ENCODE results near the gene PAPOLB.
A peak's percentile ranks its signal among the peaks of the same experiment; 100 is the strongest.

Gene PAPOLB

DNA sequence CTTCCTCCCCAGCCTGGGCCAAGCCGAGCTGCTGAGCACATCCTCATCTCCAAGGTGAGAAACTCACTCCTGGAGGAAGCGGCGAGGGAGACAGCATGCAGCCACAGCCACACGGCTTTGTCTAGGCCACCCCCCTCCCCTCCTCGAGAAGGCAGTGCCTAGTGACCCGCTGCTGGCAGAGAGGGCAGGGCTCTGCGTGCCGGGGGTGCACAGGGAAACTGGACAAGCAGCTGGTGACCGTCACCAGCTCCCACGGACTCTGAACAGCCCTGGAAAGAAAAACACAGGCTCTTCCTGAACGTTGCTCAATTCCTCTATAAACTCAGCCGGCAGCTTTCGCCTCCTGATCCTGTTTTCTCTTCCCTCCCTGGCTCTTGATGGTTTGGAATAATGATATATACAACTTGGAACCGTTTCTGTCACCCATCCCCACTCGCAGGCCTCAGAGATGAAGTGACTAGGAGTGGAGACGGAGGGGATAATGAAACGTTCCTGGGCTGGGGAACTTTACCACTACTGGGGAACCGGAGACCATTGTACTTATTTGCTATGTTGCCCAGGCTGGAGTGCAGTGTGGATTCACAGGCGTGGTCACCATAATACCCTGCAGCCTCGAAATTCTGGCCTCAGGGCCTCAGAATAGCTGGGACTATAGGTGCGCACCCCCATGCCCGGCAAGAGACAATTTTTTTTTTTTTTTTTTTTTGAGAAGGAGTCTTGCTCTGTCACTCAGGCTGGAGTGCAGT, 19.3 kb downstream of the PAPOLB start:
- DNase-seq (ENCODE audit: low read depth in 2 of 2) = no peak

DNA sequence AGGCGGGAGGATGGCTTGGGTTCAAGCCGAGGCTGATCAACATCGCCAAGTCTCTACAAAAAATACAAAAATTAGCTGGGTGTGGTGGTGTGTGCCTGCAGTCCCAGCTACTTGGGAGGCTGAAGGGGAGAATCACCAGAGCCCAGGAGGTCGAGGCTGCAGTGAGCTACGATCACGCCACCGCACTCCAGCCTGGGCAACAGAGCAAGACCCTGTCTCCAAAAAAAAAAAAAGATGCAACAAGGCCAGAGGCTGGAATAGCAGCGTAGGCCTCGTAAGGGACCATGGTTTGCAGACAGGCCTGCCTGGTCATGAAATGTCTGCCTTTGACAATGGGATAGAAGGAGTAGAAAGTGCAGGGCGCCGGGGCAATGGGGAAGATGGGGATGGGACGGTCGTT, 20.0 kb downstream of the PAPOLB start:
- no peak for DNase-seq (ENCODE audit: low read depth in 2 of 2)

DNA sequence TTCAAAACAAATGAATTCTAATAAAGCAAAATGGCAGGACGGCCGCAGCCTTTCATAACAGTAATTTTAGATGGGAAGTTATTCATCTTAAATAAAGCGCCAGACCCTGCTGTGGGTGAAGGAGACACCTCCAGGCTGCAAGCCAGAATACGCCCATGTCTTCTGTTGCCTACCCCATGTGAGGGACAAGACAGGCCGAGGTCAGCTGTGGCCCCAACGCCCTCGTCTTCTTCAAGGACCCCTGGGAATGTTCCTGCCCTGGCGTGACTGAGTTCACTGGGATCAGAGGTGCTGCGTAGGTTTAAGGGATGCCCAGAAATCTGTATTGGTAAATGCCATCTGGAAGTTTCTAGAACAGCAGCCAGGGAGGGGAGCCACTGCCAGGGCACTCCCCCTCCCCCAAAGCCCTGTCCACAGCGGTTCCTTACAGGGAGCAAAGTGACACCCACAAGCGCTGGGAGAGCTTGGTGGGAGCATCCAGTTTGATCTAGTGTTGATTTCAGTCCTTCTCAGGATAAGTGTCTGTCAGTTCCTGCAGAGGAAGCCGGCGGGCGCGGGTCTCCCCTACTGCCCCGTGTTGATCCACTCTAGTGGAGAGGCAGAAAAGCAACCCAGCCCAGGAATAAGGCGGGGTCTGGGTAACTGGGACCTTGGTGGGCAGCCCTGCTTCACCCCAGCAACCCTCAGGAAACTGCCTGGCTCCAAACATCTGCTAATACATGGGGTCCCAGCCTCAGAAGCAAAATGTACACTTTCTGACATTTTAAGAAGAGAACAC, 20.6 kb downstream of the PAPOLB start:
- no peak for DNase-seq (ENCODE audit: low read depth in 2 of 2)

DNA sequence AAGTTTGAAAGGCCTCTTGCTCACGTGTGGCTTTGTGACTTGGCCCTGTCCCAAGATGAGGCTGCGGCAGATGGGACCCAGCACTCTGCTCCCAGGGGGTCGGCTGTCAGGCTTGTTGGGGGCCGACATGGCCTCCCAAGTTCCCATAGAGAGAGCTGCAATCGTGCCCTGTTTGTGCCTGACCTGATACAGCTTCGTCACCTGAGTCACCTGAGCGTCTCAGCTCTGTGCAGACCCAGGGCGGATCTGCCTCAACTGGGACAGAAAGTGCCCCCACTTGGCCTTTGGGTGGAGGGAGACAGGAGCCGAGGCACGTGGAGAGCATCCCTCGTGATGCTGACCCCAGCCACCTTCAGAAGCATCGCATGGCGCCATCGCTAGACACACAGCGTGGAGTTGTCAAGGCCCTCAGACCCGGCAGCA, 21.7 kb downstream of the PAPOLB start:
- DNase-seq (ENCODE audit: low read depth in 2 of 2) = no peak

DNA sequence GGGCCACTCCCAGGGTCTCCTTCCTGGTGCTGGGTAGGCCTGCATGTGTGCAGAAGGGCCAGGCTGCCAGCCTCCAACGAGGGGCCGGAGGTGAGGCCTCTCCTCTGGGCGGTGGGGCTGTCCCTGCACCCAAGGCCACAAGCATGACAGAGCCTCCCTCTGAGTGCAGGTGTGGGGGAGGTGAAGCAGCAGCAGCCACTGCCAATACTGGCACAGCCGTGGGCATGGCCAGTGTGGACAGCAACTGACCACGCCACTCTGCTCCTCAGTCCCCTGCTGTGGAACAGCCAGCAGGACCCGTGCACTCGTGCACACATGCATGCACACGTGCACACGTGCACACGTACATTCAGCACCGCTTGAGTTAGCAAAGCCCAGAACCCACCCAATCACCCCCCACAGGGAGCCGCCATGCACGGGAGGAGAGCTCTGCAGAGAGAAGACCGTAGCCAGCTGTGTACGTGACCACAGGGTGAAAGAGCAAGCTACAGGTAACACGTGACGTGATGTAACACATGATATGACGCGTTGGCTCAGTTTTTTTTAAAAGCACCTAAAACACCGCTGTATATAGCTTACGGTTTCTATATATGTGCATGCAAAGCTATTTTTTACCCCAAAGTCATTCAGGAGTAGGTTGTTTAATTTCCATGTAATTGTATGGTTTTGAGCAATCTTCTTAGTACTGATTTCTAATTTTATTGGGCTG, 23.1 kb downstream of the PAPOLB start:
- DNase-seq (ENCODE audit: low read depth in 2 of 2) = no peak

DNA sequence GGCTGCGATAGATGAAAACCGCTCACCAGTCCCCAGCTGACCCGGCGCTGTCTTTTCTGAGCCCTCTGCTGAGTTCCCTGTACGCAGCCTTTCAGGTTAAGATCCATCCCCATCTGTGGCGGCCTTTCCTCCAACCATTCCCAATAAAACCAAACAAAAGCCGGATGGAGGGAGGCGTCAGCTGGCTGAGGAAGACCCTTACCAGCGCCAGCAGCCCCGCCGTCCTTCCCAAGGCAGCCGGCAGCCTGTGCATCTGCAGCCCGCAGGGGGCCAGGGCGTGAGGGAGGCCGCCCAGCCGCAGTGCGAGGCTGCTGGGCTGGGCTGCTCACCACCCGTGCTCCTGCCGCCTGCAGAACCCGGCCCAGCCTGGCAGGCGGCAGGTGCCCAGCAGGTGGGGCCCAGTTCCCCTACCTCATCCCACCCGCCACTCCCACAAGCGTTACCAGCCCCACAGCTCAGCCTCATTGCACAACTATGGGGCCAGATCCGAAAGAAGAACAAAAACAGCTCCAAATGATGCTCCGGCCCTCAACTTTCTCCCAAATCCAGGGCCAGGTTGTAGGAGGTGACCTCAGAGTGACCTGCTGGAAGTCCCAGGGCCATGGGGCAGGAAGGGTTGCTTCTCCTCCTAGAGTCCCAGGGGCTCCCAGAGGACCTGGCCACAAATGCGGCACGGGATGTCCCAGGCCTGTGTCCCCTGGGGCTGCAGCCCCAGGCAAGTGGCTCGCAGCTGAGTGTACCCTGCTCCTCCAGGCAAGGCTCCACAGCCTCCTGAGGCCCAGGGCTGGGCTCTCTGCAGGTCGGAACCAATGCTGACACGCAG, 23.8 kb downstream of the PAPOLB start:
- no peak for DNase-seq (ENCODE audit: low read depth in 2 of 2)

DNA sequence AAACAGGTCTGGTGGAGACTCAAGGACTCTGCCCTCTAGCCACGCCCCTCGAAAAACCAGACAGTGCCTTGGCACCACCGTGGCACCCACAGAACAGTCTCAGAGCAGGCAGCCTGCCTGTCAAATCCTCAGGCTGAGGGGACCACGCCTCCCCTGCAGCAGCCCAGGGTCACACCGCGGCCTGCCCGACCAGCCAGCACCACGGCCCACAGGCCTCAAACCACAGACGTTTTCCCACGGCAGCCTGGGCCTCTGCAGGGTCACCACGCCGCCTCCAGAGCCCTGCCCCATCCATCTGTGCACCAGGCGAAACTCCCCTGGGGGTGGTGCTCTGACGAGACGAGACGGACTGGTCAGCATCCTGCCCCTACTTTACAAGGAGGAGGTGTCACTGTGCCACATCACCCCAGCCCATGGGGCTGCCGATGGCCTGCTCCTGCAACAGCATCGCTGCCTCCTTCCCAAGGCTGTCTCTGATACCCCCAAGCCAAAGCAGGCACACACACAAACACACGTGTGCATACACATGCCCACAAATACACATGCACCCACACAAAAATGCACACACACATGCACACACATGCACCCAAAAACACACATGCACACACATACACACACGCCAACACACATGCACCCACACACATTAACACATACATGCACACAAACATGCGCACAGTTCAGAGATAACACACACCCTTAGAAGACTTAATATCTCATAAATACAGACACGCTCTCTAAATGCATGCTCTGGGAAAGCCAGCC, 24.6 kb downstream of the PAPOLB start:
- no peak for DNase-seq (ENCODE audit: low read depth in 2 of 2)

DNA sequence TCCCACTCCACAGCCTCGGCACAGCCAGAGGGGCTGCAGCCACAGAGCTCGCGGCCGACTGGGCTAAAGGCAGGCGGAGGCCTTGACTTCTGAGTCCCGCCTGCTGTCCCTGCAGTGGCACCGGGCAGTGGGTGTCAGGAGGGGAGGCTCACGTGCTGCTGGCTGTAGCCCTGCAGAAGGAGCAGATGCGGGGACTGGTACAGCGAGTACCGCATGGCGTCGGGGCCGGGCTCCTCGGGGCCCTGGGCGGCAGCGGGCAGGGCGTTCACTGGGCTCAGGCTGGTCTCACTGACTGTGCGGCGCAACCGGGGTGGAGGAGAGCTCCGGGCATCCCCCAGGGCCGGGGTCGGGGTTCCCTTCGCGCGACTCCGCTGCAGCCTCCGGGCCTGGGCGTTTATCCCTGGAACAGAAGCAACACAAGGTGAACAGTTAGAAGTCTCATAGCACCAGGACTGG, 25.6 kb downstream of the PAPOLB start:
- DNase-seq (ENCODE audit: low read depth in 2 of 2) = no peak

DNA sequence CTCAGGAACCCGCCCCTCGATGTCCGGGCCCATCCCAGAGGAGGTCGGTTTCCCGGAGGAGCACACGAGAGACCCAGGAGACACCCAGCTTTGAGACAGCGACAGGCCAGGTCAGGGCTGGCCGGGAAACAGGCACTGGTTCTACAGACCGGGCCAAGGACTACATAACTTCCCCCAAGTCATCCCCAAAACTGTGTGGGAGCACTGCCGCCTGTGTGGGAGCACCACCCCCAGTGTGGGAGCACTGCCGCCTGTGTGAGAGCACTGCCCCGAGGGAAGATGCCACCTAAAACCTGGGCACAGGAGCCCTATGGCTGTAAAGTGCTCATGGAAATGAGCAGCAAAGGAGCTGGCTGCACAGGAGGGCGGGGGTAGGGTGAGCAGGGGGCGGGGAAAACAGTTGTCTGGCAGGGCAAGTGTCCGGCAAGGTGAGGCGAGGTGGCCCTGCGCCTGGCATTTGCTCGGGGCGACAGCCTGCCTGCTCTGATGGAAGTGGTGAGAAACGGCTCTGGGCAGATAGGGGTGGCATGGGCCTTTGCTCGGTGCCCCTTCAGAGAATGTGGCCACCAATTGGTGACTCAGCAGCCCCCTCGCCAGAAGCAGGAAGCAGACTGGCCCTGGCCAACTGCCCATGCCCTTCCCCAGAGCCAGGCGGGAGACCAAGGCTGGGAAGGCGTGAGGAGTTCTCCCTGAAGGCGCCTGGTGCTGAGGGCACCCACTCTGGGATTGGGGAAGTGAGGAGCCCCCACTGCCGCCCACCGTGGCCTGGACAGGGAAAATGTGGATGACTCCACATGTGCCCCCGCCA, 26.2 kb downstream of the PAPOLB start:
- no peak for DNase-seq (ENCODE audit: low read depth in 2 of 2)

DNA sequence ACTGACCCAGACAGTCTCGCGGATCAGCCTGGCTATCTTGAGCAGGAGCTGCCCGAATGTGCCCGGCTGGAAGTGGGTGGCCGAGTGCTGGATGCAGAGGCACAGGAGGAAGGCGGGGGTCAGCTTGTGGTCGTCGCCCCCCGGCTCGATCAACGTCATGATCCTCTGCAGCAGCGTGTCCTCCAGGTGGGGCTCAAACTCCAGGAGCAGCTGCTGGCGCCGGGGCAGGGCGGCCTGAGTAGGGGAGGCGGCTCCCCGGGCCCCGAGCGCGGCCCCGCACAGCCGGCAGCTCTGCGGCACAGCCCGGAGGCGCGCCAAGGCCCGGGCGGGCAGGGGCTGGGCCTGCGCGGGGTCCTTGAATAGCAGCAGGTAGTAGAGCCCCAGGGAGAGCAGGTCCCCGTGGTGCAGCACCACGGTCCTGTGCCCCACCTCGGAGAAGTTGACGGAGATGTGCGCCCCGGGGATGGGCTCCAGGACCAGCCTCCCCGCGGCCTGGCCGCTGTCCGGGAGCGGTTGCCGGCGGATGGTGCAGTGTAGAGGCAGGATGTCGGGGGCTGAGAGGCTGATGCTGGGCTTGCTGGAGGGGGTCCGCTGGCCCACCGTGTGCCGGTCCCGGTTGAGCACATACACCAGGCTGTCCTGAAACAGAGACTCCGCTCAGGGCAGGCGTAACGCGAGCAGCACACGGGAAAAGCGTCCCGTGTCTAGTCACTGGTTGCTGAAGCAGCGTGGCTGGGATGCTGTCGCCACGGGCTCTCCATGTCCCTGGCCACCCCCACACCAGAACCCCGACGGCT, 27.0 kb downstream of the PAPOLB start:
- DNase-seq (ENCODE audit: low read depth in 2 of 2) = no peak

DNA sequence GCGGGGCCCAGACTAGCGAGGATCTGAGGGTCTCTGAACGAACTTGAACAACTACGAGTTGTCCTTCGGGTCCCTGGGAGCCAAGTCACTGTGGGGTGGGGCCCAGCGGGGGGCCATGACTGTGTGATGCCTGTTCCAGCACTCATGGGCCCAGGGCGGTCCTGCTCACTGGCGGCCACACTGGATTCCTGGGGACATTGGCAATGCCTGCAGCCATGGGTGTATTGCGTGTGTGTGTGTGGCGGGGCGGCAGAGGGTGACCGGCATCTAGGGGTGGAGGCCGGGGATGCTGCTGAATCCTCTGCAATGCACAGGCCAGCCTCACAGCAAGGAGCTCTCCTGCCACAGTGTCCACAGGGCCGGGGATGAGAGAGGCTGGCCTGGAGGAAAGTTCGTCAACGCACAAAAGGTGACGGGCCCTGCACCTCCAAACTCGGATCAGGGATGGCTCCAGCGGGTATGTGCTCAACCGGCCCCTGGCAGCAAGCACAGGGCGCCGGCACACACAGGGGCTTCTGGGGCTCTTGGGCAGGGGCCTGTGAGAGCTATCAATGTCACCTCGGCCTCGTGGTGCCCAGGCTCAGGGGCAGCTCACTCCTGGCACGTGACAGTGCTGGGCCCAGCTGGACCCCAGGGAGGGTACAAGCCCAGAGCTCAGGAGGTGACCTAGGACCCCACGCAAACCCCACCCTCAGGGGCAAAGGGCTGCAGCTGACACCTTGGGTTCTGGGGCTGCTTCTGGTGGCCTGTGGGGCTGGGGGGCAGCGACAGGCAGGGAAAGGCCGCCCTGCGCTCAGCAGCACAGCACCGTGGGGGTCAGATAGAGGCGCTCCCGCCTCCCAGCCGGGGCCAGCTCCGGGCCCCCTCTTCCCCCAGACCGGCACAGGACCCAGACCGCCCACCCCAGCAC, 27.9 kb downstream of the PAPOLB start:
- no peak for DNase-seq (ENCODE audit: low read depth in 2 of 2)

DNA sequence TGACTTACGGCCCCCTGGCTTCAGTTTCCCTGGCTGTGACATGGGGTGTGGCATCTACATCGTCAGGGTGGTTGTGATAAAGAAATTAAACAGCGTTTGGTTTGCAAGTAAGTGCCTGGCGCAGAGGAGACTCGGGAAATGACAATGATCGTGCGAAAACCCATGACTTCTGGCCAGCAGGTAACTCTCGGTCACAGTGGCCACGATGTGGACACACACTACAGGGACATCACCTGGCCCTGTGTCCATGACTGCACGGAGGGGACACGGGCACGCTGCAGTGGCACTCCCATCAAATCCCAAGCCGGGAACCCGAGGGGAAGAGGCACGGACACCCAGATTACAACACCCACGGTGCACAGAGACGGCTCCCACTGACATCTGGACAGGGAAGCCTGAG, 28.7 kb downstream of the PAPOLB start:
- no peak for DNase-seq (ENCODE audit: low read depth in 2 of 2)

DNA sequence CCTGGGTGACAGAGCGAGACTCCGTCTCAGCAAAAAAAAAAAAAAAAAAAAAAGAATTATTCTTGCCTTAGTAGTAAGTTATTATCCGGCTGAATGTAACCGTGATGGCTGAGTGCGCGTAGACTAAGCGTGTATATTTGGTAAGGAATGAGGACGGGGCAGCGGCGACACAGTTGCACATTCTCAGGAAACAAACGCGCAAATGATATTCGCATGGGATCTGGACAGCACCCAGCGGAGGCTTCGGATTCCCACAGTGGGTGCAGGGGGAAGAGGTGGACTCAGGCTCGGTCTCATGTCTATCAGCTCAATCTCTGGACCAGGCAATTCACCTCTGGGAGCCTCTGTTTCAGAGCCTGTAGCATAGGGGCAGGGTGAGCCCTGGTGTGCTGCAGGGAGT, 29.1 kb downstream of the PAPOLB start:
- DNase-seq (ENCODE audit: low read depth in 2 of 2) = no peak

DNA sequence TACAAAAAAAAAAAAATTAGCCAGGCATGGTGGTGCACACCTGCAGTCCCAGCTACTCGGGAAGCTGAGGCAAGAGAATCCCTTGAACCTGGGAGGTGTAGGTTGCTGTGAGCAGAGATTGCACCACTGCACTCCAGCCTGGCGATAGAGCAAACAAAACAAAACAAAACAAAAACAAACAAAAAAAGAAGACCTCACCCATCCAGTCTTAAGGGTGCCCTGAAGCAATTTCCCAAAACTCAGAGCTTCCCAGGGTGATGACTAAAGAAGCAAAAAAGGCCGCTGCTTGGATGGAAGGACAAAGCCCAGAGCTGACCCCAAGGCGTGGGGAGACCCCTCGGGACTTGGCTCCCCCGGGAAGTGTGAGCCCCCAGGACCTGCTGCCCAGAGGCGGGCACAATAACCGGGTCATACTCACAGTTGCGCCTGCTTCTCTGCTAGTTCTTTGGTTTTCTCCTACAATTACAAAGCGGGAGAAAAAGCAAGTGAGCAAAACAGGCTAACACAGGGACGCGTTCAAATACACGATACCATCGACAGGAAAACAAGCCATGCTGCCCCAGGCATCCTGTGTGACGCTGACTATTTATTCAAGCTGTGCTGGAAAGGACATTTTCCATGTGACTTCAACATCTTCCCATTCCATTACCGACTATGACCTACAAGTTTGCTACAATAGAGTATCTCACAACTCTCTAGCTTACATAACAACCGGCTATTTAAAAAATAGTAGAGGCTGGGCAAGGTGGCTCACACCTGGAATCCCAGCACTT, 29.9 kb downstream of the PAPOLB start:
- DNase-seq (ENCODE audit: low read depth in 2 of 2) = no peak

DNA sequence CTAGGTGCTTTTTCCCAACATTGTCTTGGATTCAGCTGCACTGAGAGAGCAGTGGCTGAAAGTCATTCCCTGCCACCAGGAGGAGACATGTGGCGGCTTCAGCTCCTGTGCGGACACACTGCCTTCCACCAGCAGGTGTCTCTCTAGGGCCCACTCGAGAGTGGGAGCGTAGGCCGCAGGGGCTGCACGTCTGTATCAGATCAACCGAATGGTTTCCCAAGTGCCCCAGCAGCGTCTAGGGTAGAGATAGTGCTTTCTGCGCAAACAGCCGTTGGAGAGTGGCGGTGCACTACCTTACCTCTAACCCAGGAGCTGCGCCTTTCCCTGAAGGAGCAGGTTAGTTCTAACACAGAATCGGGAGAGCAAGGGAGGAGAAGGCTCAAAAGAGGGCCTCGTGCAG, 31.7 kb downstream of the PAPOLB start:
- DNase-seq (ENCODE audit: low read depth in 2 of 2) = peak in 1 of 2 donors; percentile 24

DNA sequence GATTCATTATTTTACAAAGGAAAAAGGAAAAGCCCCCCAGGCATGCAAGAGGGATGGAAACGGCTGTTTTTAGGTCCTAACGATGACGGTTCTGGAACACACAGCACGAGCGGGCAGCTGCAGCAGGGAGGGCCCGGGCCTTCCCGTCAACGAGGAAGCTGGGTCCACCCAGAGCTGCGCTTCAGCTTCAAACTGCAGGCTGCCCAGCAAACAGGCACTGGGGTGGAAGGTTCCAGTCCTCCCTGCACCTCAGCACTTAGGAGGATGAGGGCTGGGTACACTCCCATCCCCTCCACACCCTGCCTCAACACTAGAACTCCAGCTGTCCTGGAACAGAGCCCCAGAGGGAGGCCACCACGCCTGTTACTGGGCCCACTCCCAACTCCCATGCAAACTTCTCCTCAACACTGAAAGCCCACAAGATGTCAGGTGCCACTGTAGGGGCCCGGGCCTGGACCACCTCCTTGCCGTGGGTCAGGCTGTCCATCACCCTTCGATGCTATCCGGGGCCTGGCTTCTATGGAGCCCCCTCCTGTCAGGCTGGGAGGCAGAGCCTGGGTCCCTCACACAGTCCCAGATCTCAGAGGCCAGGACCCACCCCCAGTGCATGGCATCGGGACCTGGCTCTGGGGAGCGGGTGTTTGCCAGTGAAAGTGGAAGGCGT, 33.0 kb downstream of the PAPOLB start:
- no peak for DNase-seq (ENCODE audit: low read depth in 2 of 2)

DNA sequence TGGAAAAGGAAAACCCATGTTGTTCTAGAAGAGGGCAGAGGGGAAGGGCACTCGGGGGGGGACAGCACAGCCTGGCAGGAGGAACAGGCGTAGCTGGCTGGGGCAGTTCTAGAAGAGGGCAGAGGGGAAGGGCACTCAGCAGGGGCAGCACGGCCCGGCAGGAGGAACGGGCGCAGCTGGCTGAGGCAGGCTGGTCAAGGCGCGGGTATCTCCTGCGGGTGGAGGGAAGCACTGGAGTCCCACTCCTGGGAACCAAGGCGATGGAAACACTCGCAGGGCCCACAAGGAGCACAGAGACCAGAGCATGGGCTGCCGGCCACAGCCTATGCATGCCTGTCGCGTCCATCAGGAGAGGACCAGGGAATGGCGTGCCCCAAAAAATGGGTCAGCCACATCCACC, 36.7 kb downstream of the PAPOLB start:
- DNase-seq (ENCODE audit: low read depth in 2 of 2) = no peak
